ENCODE data around the gene CXCL16.

Gene CXCL16

GRCh38 chr17:4720787-4721186 is 18.9 kb downstream of the CXCL16 start:
- no peak overlapping the region for H2AFZ ChIP-seq (ENCODE audit: low read depth, low read length)
- H3K27me3 ChIP-seq (ENCODE audit: control insufficient read depth in 1 of 2, insufficient read depth in 1 of 2, low read length in 2 of 2), result no peaks in the 10 kb centered on the region
- WGBS, result no CpG with 5 or more reads among the region's 7 CpGs
- H2BK12ac ChIP-seq (ENCODE audit: low read length in 2 of 2), result no peak overlapping the region
- no peaks in the 10 kb centered on the region for H3K79me1 ChIP-seq (replicated peaks; ENCODE audit: low read length, poor library complexity, severe bottlenecking)
- H3K23ac ChIP-seq (ENCODE audit: low read length in 2 of 2), result no peak overlapping the region
- H3K36me3 ChIP-seq (ENCODE audit: control insufficient read depth in 1 of 2, insufficient read depth in 2 of 2, low read depth in 1 of 2, low read length in 2 of 2), result peaks cover 8 to 36% of the 10 kb centered on the region in 2 experiments
- H3K9ac ChIP-seq (ENCODE audit: low read length), result no peak overlapping the region
- peaks cover 6% of the 10 kb centered on the region for H3K4me1 ChIP-seq (ENCODE audit: control insufficient read depth, insufficient read depth, low read depth, low read length)
- no peak overlapping the region for H3K14ac ChIP-seq (ENCODE audit: low read length in 2 of 2)
- no peak overlapping the region for H3K4ac ChIP-seq (ENCODE audit: low read depth in 1 of 2, low read length in 2 of 2)
- no peak overlapping the region for H4K8ac ChIP-seq (ENCODE audit: low read length)
- H3K4me2 ChIP-seq (ENCODE audit: low read length, poor library complexity, severe bottlenecking), result no peak overlapping the region
- no peak overlapping the region for H2BK5ac ChIP-seq (ENCODE audit: low read depth, low read length, poor library complexity, severe bottlenecking)
- H3K4me3 ChIP-seq (ENCODE audit: insufficient read depth in 1 of 2, low read depth in 1 of 2, low read length in 2 of 2), result no peak overlapping the region
- H4K91ac ChIP-seq (ENCODE audit: low read length), result no peak overlapping the region
- H2AK5ac ChIP-seq (ENCODE audit: low read length, severe bottlenecking), result no peak overlapping the region
- no peak overlapping the region for H3K27ac ChIP-seq (ENCODE audit: low read length, poor library complexity, severe bottlenecking)
- DNase-seq, result no peak
- H3K18ac ChIP-seq (ENCODE audit: low read depth in 1 of 2, low read length in 2 of 2), result no peak overlapping the region
- no peaks in the 10 kb centered on the region for H3K9me3 ChIP-seq (ENCODE audit: control insufficient read depth, low read length)
- H2BK15ac ChIP-seq (ENCODE audit: low read depth, poor library complexity, severe bottlenecking), result no peak overlapping the region
- no peak overlapping the region for H2BK120ac ChIP-seq (ENCODE audit: low read depth, low read length)

DNA sequence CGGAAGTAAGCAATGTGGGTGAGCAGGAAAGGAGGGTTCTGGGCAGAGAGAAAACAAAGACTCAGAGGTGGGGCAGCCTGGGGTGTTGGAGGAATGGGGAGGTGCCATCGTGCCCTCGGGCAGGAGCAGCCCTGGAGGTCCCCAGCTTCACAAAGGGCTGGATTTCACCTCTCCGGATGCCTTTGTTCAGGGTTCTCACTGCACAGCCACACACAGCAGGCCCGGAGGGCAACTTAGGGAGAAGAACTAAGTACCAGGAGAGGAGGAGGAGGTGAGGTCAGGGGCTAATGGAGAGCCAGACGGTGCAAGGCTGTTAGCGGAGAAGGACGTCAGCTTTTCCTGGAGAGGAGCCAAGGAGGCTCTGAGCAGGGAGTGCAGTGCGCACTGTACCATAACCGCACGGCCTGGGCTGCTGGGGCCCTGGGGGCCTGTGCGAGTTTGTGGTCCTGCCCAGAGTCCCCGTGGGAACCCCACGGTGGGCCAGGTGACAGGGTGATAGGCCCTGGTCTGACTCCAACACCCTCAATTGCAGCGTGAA is 20.0 kb downstream of the CXCL16 start:
- Histone ChIP-seq H2AFZ (ENCODE audit: low read depth, low read length) (no peak overlapping the region), H2BK15ac (ENCODE audit: low read depth, poor library complexity, severe bottlenecking) (no peak overlapping the region), H3K79me1 (replicated peaks; ENCODE audit: low read length, poor library complexity, severe bottlenecking) (no peaks in the 10 kb centered on the region), H3K4ac (ENCODE audit: low read depth in 1 of 2, low read length in 2 of 2) (no peak overlapping the region), H3K27ac (ENCODE audit: low read length, poor library complexity, severe bottlenecking) (no peak overlapping the region), H2BK12ac (ENCODE audit: low read length in 2 of 2) (no peak overlapping the region), H3K4me2 (ENCODE audit: low read length, poor library complexity, severe bottlenecking) (no peak overlapping the region), H3K14ac (ENCODE audit: low read length in 2 of 2) (no peak overlapping the region), H3K36me3 (ENCODE audit: control insufficient read depth in 1 of 2, insufficient read depth in 2 of 2, low read depth in 1 of 2, low read length in 2 of 2) (peaks cover 8 to 42% of the 10 kb centered on the region in 2 experiments), H3K4me1 (ENCODE audit: control insufficient read depth, insufficient read depth, low read depth, low read length) (peaks cover 6% of the 10 kb centered on the region), H2BK120ac (ENCODE audit: low read depth, low read length) (no peak overlapping the region), H3K9me3 (ENCODE audit: control insufficient read depth, low read length) (no peaks in the 10 kb centered on the region), H3K27me3 (ENCODE audit: control insufficient read depth in 1 of 2, insufficient read depth in 1 of 2, low read length in 2 of 2) (no peaks in the 10 kb centered on the region), H4K91ac (ENCODE audit: low read length) (no peak overlapping the region), H3K23ac (ENCODE audit: low read length in 2 of 2) (no peak overlapping the region), H2BK5ac (ENCODE audit: low read depth, low read length, poor library complexity, severe bottlenecking) (no peak overlapping the region), H3K9ac (ENCODE audit: low read length) (no peak overlapping the region), H3K4me3 (ENCODE audit: insufficient read depth in 1 of 2, low read depth in 1 of 2, low read length in 2 of 2) (no peak overlapping the region), H3K18ac (ENCODE audit: low read depth in 1 of 2, low read length in 2 of 2) (no peak overlapping the region), H4K8ac (ENCODE audit: low read length) (no peak overlapping the region), H2AK5ac (ENCODE audit: low read length, severe bottlenecking) (no peak overlapping the region)
- 87% methylated on average over 15 of the region's 15 CpGs for WGBS
- DNase-seq, result no peak

DNA sequence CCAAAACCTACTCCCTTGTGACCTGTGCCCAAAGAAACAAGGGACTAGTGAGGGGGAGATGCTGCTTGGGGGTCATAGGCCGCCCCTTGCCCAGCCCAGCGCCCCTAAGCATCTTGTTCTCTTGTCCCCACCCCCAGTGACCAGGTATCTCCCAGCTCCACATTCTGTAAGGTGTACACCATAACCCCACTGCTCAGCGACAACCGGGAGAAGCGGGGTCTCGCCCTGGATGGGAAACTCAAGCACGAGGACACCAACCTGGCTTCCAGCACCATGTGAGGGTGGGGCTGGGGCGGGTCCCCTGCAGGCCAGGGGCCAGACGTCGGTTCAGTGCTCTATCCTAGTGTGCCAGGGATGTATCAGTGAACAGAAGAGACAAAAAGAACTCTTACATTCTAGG is 20.6 kb downstream of the CXCL16 start:
- H3K4me3 ChIP-seq (ENCODE audit: insufficient read depth in 1 of 2, low read depth in 1 of 2, low read length in 2 of 2), result no peak overlapping the region
- no peak overlapping the region for H3K4me2 ChIP-seq (ENCODE audit: low read length, poor library complexity, severe bottlenecking)
- DNase-seq, result no peak
- no peaks in the 10 kb centered on the region for H3K27me3 ChIP-seq (ENCODE audit: control insufficient read depth in 1 of 2, insufficient read depth in 1 of 2, low read length in 2 of 2)
- no peak overlapping the region for H4K91ac ChIP-seq (ENCODE audit: low read length)
- no peak overlapping the region for H2BK120ac ChIP-seq (ENCODE audit: low read depth, low read length)
- no peak overlapping the region for H4K8ac ChIP-seq (ENCODE audit: low read length)
- peaks cover 8 to 42% of the 10 kb centered on the region in 2 experiments for H3K36me3 ChIP-seq (ENCODE audit: control insufficient read depth in 1 of 2, insufficient read depth in 2 of 2, low read depth in 1 of 2, low read length in 2 of 2)
- H3K14ac ChIP-seq (ENCODE audit: low read length in 2 of 2), result no peak overlapping the region
- no peak overlapping the region for H3K18ac ChIP-seq (ENCODE audit: low read depth in 1 of 2, low read length in 2 of 2)
- no peak overlapping the region for H2BK15ac ChIP-seq (ENCODE audit: low read depth, poor library complexity, severe bottlenecking)
- H3K4me1 ChIP-seq (ENCODE audit: control insufficient read depth, insufficient read depth, low read depth, low read length), result peaks cover 6% of the 10 kb centered on the region
- no peak overlapping the region for H3K23ac ChIP-seq (ENCODE audit: low read length in 2 of 2)
- no peak overlapping the region for H2BK12ac ChIP-seq (ENCODE audit: low read length in 2 of 2)
- H2BK5ac ChIP-seq (ENCODE audit: low read depth, low read length, poor library complexity, severe bottlenecking), result no peak overlapping the region
- no peak overlapping the region for H2AFZ ChIP-seq (ENCODE audit: low read depth, low read length)
- no peaks in the 10 kb centered on the region for H3K9me3 ChIP-seq (ENCODE audit: control insufficient read depth, low read length)
- H2AK5ac ChIP-seq (ENCODE audit: low read length, severe bottlenecking), result no peak overlapping the region
- H3K79me1 ChIP-seq (replicated peaks; ENCODE audit: low read length, poor library complexity, severe bottlenecking), result no peaks in the 10 kb centered on the region
- 92% methylated on average over 10 of the region's 10 CpGs for WGBS
- H3K27ac ChIP-seq (ENCODE audit: low read length, poor library complexity, severe bottlenecking), result no peak overlapping the region
- no peak overlapping the region for H3K9ac ChIP-seq (ENCODE audit: low read length)
- no peak overlapping the region for H3K4ac ChIP-seq (ENCODE audit: low read depth in 1 of 2, low read length in 2 of 2)

DNA sequence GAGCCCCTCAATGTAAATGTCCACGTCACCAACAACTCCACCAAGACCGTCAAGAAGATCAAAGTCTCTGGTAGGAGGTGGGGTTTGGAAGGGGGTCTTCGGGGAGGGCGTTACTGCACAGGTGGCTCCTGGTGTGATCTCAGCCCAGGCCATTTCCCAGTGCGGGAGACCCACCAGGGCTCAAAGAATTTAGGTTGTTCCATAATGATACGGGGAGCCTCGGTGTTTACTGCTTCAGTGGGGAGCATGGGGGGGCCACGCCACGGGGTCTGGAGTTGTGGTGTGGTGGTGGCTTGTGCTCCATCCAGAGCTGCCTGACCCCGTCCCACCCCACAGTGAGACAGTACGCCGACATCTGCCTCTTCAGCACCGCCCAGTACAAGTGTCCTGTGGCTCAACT is 21.5 kb downstream of the CXCL16 start:
- Histone ChIP-seq H3K4me1 (ENCODE audit: control insufficient read depth, insufficient read depth, low read depth, low read length) (peaks cover 6% of the 10 kb centered on the region), H3K18ac (ENCODE audit: low read depth in 1 of 2, low read length in 2 of 2) (no peak overlapping the region), H4K8ac (ENCODE audit: low read length) (no peak overlapping the region), H3K36me3 (ENCODE audit: control insufficient read depth in 1 of 2, insufficient read depth in 2 of 2, low read depth in 1 of 2, low read length in 2 of 2) (peaks cover 8 to 42% of the 10 kb centered on the region in 2 experiments), H2BK120ac (ENCODE audit: low read depth, low read length) (no peak overlapping the region), H3K79me1 (replicated peaks; ENCODE audit: low read length, poor library complexity, severe bottlenecking) (no peaks in the 10 kb centered on the region), H4K91ac (ENCODE audit: low read length) (no peak overlapping the region), H3K23ac (ENCODE audit: low read length in 2 of 2) (no peak overlapping the region), H2AFZ (ENCODE audit: low read depth, low read length) (no peak overlapping the region), H2BK12ac (ENCODE audit: low read length in 2 of 2) (no peak overlapping the region), H3K4me3 (ENCODE audit: insufficient read depth in 1 of 2, low read depth in 1 of 2, low read length in 2 of 2) (no peak overlapping the region), H3K27ac (ENCODE audit: low read length, poor library complexity, severe bottlenecking) (no peak overlapping the region), H2AK5ac (ENCODE audit: low read length, severe bottlenecking) (no peak overlapping the region), H2BK15ac (ENCODE audit: low read depth, poor library complexity, severe bottlenecking) (no peak overlapping the region), H2BK5ac (ENCODE audit: low read depth, low read length, poor library complexity, severe bottlenecking) (no peak overlapping the region), H3K9me3 (ENCODE audit: control insufficient read depth, low read length) (no peaks in the 10 kb centered on the region), H3K27me3 (ENCODE audit: control insufficient read depth in 1 of 2, insufficient read depth in 1 of 2, low read length in 2 of 2) (no peaks in the 10 kb centered on the region), H3K4ac (ENCODE audit: low read depth in 1 of 2, low read length in 2 of 2) (no peak overlapping the region), H3K4me2 (ENCODE audit: low read length, poor library complexity, severe bottlenecking) (no peak overlapping the region), H3K14ac (ENCODE audit: low read length in 2 of 2) (no peak overlapping the region), H3K9ac (ENCODE audit: low read length) (no peak overlapping the region)
- no peak for DNase-seq
- WGBS, result 96% methylated on average over 9 of the region's 13 CpGs

All from mesenchymal stem cell (in vitro differentiated cells and primary cell).